ENCODE data around the gene DPYD. TPM values are rescaled to one million over a fixed set of nuclear protein-coding genes. Genes with fewer than 3 reads are reported as not detected.

The DPYD gene
- total RNA-seq, 4 donors from 2014 or later = 35.7 to 65.4 (median 43.7) TPM

DNA sequence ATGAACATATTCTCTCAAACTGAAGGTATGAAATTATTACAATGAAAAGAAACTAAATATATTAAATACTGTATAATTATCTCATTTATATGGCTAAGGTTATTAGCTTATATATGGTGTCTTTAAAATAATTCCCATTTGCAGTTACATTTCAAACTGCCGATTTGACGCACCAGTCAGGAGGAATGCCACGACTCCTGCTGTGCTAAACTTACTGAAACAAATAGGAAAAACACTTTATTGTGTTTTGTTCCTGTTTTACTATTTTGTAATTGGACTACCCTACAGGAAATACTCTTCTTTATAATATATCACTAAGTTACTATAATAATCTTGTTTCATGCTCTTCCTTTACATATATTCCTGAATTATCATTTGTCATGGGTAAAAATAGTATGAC, 117.8 kb downstream of the DPYD start:
- Histone ChIP-seq H3K27ac (no peak overlapping the region), H3K36me3 (no peaks in the 10 kb centered on the region), H3K9me3 (no peaks in the 10 kb centered on the region), H3K4me3 (no peak overlapping the region), H3K4me1 (no peaks in the 10 kb centered on the region), H3K27me3 (no peaks in the 10 kb centered on the region)
- WGBS, 2 donors = 91 to 95% methylated on average over 3 of the region's 3 CpGs
- DNase-seq (ENCODE audit: low spot score in 2 of 2) = no peak
- TF ChIP-seq POLR2A (IDR thresholded peaks at IDR 0.05) (no peak), CTCF (IDR thresholded peaks at IDR 0.05) (no peak), EP300 (IDR thresholded peaks at IDR 0.05) (no peak)

DNA sequence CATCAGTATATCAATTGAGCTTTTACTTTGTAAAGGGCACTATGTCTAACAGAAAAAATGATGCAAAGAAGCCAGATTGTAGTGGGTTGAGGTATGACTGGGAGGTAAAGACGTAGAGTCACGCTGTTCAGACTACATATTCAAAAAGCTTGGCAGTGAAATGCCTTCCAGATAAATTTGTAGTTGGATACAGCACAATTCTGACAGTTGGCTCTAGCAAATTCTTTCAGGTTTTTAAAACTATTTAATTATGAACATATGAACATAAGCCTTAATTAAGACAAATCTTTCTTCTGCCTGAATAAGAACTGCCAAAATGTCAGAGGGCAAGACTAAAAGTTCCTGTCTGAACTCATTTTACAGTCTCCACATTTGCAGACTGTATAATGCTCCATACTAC, 118.8 kb downstream of the DPYD start:
- H3K27me3 ChIP-seq = no peaks in the 10 kb centered on the region
- 92 to 93% methylated on average over 2 of the region's 2 CpGs for WGBS, 2 donors
- H3K27ac ChIP-seq = no peak overlapping the region
- no peaks in the 10 kb centered on the region for H3K9me3 ChIP-seq
- H3K36me3 ChIP-seq = no peaks in the 10 kb centered on the region
- peaks cover 0 to 7% (median 0%) of the 10 kb centered on the region in 4 donors for H3K4me1 ChIP-seq
- no peak for DNase-seq (ENCODE audit: low spot score in 2 of 2)
- TF ChIP-seq EP300 (IDR thresholded peaks at IDR 0.05) = no peak
- TF ChIP-seq CTCF (IDR thresholded peaks at IDR 0.05) = no peak
- no peak for TF ChIP-seq POLR2A (IDR thresholded peaks at IDR 0.05)
- no peak overlapping the region for H3K4me3 ChIP-seq

- no peak for DNase-seq (ENCODE audit: low spot score in 2 of 2)
- Histone ChIP-seq H3K27me3 (no peaks in the 10 kb centered on the region), H3K9me3 (no peaks in the 10 kb centered on the region), H3K4me3 (no peak overlapping the region), H3K36me3 (no peaks in the 10 kb centered on the region), H3K27ac (no peak overlapping the region), H3K4me1 (peaks cover 0 to 7% (median 0%) of the 10 kb centered on the region in 4 donors)
- TF ChIP-seq EP300 (IDR thresholded peaks at IDR 0.05) (no peak), POLR2A (IDR thresholded peaks at IDR 0.05) (no peak), CTCF (IDR thresholded peaks at IDR 0.05) (no peak)
- 61 to 66% methylated on average over 2 of the region's 2 CpGs for WGBS, 2 donors
Observed at GRCh38 chr1:97797403-97798183, 123.2 kb downstream of the DPYD start.

GRCh38 chr1:97796711-97797110, 124.1 kb downstream of the DPYD start:
- Histone ChIP-seq H3K4me1 (peaks cover 0 to 7% (median 0%) of the 10 kb centered on the region in 4 donors), H3K27me3 (no peaks in the 10 kb centered on the region), H3K9me3 (no peaks in the 10 kb centered on the region), H3K36me3 (no peaks in the 10 kb centered on the region), H3K4me3 (no peak overlapping the region), H3K27ac (no peak overlapping the region)
- 78 to 91% methylated on average over 2 of the region's 2 CpGs for WGBS, 2 donors
- DNase-seq (ENCODE audit: low spot score in 2 of 2) = no peak
- no peak for TF ChIP-seq EP300 (IDR thresholded peaks at IDR 0.05)

- Histone ChIP-seq H3K9me3 (no peaks in the 10 kb centered on the region), H3K36me3 (no peaks in the 10 kb centered on the region), H3K27me3 (no peaks in the 10 kb centered on the region), H3K4me1 (peaks cover 0 to 11% (median 0%) of the 10 kb centered on the region in 4 donors), H3K4me3 (no peak overlapping the region), H3K27ac (no peak overlapping the region)
- DNase-seq (ENCODE audit: low spot score in 2 of 2) = no peak
- 93% methylated on average over 4 of the region's 4 CpGs for WGBS, 2 donors
- TF ChIP-seq POLR2A (IDR thresholded peaks at IDR 0.05) (no peak), CTCF (IDR thresholded peaks at IDR 0.05) (no peak), EP300 (IDR thresholded peaks at IDR 0.05) (no peak)
Observed at GRCh38 chr1:97792655-97793054, 128.2 kb downstream of the DPYD start.

Data from tibial nerve (tissue), 4 donors.